A673 (cell line): ENCODE measurements around the gene PPP2R5A.

ENCODE experiments used
- CTCF ChIP-seq: fragments of 300-800, 200-600 bp; sonication (generic); conservative IDR thresholded peaks from 2 replicates; pipeline ENCODE4 v1.5.1; 2017; ENCODE audit warnings: low read depth, mild to moderate bottlenecking, antibody characterized with exemption, low read length, moderate library complexity, mixed read lengths
- EZH2 ChIP-seq: fragments of 200-600 bp; sonication (generic); IDR thresholded peaks from 2 replicates; pipeline ENCODE4 v1.6.1; 2017; ENCODE audit warnings: borderline replicate concordance, low read depth, mild to moderate bottlenecking, mixed read lengths, antibody characterized with exemption, low read length; ENCODE audit not compliant: poor library complexity, severe bottlenecking

- TF ChIP-seq CTCF (no peak), EZH2 (no peak)
These were observed 100.8 kb downstream of the PPP2R5A start for GRCh38 chr1:212386029-212386428.
